WTC11 (cell line): ENCODE measurements around the gene NTRK3. TPM values are rescaled to one million over a fixed set of nuclear protein-coding genes. Genes with fewer than 3 reads are reported as not detected.

ENCODE experiments used
- ATAC-seq: fragments of 200-7000 bp; cut with Tn5 transposase; 2 replicates; pipeline ENCODE4 v1.10.0; 2021; ENCODE audit warnings: mild to moderate bottlenecking, moderate library complexity
- CTCF ChIA-PET: fragments of 300-600 bp; sonication (Branson Sonifier 250); formaldehyde crosslinking; loops from one replicate; lab custom pipeline; 2021; ENCODE audit warnings: antibody characterized with exemption; lab: Charles Lee
- POLR2A ChIA-PET: fragments of 350-600 bp; sonication (Branson Sonifier 250); formaldehyde crosslinking; loops from one replicate; lab custom pipeline; 2021; ENCODE audit warnings: antibody characterized with exemption; lab: Charles Lee
- DNase-seq: peaks from one replicate; pipeline ENCODE4 v3.0.0; 2021; ENCODE audit warnings: low spot score
- H3K27ac Mint-ChIP-seq: 2 replicates; pipeline ENCODE4 v1.8.0; 2021; ENCODE audit warnings: mixed read lengths
- H3K27me3 Mint-ChIP-seq: 2 replicates; pipeline ENCODE4 v1.8.0; 2021; ENCODE audit warnings: low read depth, mild to moderate bottlenecking, moderate library complexity, mixed read lengths
- H3K36me3 Mint-ChIP-seq: 2 replicates; pipeline ENCODE4 v1.8.0; 2021; ENCODE audit warnings: mixed read lengths
- H3K4me1 Mint-ChIP-seq: 2 replicates; pipeline ENCODE4 v1.8.0; 2022; ENCODE audit warnings: mixed read lengths
- H3K4me3 Mint-ChIP-seq: 2 replicates; pipeline ENCODE4 v1.8.0; 2021; ENCODE audit warnings: mild to moderate bottlenecking, moderate library complexity, mixed read lengths
- H3K9me3 Mint-ChIP-seq: 2 replicates; pipeline ENCODE4 v1.8.0; 2021; ENCODE audit warnings: mixed read lengths
- ELF4 ChIP-seq: sonication (generic); formaldehyde crosslinking; IDR thresholded peaks from 2 replicates; pipeline ENCODE4 v1.8.1; 2022; ENCODE audit warnings: low read depth, mild to moderate bottlenecking, moderate library complexity, missing genetic modification reagents
- FOXJ3 ChIP-seq: sonication (generic); formaldehyde crosslinking; IDR thresholded peaks from 2 replicates; pipeline ENCODE4 v1.9.0; 2021; ENCODE audit warnings: missing genetic modification reagents, mild to moderate bottlenecking, borderline replicate concordance
- IRF2 ChIP-seq: sonication (generic); formaldehyde crosslinking; IDR thresholded peaks from 2 replicates; pipeline ENCODE4 v1.8.0; 2022; ENCODE audit warnings: low read depth, missing genetic modification reagents, borderline replicate concordance
- NR1H2 ChIP-seq: sonication (generic); formaldehyde crosslinking; IDR thresholded peaks from 2 replicates; pipeline ENCODE4 v1.9.0; 2021; ENCODE audit warnings: mild to moderate bottlenecking, moderate library complexity, missing genetic modification reagents
- RELA ChIP-seq: sonication (generic); formaldehyde crosslinking; IDR thresholded peaks from 2 replicates; pipeline ENCODE4 v1.8.1; 2022; ENCODE audit warnings: missing genetic modification reagents, mild to moderate bottlenecking, borderline replicate concordance
- ZNF138 ChIP-seq: sonication (generic); formaldehyde crosslinking; conservative IDR thresholded peaks from 2 replicates; pipeline ENCODE4 v1.8.1; 2022; ENCODE audit warnings: mild to moderate bottlenecking, moderate library complexity, missing genetic modification reagents
- ZNF263 ChIP-seq: sonication (generic); formaldehyde crosslinking; IDR thresholded peaks from 2 replicates; pipeline ENCODE4 v1.8.1; 2022; ENCODE audit warnings: low read depth, mild to moderate bottlenecking, moderate library complexity, missing genetic modification reagents
- ZNF317 ChIP-seq: sonication (generic); formaldehyde crosslinking; IDR thresholded peaks from 2 replicates; pipeline ENCODE4 v1.8.1; 2023; ENCODE audit warnings: low read depth, mild to moderate bottlenecking, moderate library complexity, missing genetic modification reagents, borderline replicate concordance
- total RNA-seq: library from RNA; stranded (reverse); gene quantifications from 3 replicates; pipeline ENCODE4 v1.2.3, GENCODE V29; 2021
- TF ChIP-seq, protein P1 (sequence below): sonication (generic); formaldehyde crosslinking; IDR thresholded peaks from 2 replicates; pipeline ENCODE4 v1.8.1; 2022; ENCODE audit warnings: low read depth, mild to moderate bottlenecking, moderate library complexity, missing genetic modification reagents, borderline replicate concordance
- TF ChIP-seq, protein P2 (sequence below): sonication (generic); formaldehyde crosslinking; IDR thresholded peaks from 2 replicates; pipeline ENCODE4 v1.8.0; 2022; ENCODE audit warnings: mild to moderate bottlenecking, missing genetic modification reagents
- TF ChIP-seq, protein P3 (sequence below): fragments of 250-450 bp; sonication (Bioruptor Pico); IDR thresholded peaks from 2 replicates; pipeline ENCODE4 v1.8.0; 2021; ENCODE audit warnings: mild to moderate bottlenecking
- TF ChIP-seq, protein P4 (sequence below): fragments of 250-450 bp; sonication (Bioruptor Pico); IDR thresholded peaks from 2 replicates; pipeline ENCODE4 v1.9.0; 2021; ENCODE audit warnings: mild to moderate bottlenecking

The NTRK3 gene
- total RNA-seq, 1 experiment from 2014 or later = 12.3 TPM

DNA sequence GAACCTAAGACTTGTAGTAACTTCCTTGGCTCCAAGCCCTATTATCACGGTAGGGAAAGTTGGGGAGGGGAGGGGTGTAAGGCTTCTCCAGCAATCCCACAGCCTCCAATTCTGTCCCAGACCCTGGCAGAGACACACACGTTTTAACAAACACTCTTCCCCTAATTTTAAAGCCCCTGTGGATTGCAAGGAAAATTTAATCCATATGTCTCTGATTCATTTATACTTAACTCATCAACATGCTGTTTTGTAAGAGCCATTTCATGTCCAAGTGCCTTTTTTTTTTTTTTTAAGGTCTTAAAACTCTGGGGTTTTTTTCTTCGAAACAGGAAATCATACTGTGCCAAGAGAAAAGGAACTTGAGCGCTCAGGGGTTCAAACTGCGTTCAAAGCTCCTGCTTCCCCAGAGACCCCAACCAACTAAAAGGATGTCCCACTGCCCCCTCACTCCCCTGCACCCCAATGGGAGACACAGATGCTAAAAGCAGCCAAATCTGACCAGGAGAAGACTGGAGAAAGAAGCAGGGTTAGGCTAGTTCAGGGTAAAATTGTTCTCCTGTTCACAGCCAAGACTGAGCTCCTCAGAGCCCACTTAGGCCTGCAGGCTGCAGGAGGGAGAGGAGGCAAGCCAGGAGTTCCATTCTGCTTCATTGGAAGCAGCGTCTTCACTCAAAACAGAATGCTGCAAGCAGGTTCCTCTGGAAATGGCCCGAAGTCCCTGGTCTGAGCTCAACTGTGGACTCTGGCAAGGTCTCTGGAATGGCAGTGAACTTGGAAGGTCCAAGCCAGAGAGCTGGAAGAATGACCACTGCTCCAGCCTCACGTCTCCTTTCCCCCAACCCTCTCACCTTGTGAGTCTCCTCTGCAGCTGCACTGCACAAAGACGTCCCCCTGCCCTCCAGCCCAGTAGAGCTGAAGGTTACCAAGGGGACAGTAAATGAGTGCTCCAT is 172.5 kb downstream of the NTRK3 start (continued):
- TF ChIP-seq, protein P1, sequence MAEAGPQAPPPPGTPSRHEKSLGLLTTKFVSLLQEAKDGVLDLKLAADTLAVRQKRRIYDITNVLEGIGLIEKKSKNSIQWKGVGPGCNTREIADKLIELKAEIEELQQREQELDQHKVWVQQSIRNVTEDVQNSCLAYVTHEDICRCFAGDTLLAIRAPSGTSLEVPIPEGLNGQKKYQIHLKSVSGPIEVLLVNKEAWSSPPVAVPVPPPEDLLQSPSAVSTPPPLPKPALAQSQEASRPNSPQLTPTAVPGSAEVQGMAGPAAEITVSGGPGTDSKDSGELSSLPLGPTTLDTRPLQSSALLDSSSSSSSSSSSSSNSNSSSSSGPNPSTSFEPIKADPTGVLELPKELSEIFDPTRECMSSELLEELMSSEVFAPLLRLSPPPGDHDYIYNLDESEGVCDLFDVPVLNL = no peak
- no peak for TF ChIP-seq ELF4 (CRISPR knock-in tag)

DNA sequence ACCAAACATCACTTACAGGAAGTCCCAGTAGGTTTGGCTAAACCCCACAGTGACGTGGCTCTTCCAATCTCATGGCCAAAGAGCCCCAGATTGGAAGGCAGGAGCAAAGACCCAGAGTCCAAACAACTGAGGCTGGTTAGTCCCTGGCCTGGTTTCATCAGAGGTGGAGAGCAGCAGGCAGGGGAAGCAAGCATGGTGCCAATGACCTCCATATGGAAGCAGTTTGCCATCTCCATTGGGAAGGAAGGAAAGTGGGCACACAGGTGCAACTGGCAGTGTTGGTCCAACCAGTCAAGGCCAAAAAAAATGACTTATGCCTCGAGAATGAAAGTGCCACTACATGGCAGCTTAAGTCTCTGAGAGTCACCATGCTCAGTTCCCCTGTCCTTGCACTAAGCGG is 175.9 kb downstream of the NTRK3 start:
- TF ChIP-seq, protein P1 = no peak
- TF ChIP-seq, protein P2, sequence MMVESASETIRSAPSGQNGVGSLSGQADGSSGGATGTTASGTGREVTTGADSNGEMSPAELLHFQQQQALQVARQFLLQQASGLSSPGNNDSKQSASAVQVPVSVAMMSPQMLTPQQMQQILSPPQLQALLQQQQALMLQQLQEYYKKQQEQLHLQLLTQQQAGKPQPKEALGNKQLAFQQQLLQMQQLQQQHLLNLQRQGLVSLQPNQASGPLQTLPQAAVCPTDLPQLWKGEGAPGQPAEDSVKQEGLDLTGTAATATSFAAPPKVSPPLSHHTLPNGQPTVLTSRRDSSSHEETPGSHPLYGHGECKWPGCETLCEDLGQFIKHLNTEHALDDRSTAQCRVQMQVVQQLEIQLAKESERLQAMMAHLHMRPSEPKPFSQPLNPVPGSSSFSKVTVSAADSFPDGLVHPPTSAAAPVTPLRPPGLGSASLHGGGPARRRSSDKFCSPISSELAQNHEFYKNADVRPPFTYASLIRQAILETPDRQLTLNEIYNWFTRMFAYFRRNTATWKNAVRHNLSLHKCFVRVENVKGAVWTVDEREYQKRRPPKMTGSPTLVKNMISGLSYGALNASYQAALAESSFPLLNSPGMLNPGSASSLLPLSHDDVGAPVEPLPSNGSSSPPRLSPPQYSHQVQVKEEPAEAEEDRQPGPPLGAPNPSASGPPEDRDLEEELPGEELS = no peak
- TF ChIP-seq ZNF317 (no peak), FOXJ3 (CRISPR knock-in tag) (no peak), IRF2 (no peak), RELA (no peak), ZNF263 (CRISPR knock-in tag) (no peak)
- TF ChIP-seq, protein P3, sequence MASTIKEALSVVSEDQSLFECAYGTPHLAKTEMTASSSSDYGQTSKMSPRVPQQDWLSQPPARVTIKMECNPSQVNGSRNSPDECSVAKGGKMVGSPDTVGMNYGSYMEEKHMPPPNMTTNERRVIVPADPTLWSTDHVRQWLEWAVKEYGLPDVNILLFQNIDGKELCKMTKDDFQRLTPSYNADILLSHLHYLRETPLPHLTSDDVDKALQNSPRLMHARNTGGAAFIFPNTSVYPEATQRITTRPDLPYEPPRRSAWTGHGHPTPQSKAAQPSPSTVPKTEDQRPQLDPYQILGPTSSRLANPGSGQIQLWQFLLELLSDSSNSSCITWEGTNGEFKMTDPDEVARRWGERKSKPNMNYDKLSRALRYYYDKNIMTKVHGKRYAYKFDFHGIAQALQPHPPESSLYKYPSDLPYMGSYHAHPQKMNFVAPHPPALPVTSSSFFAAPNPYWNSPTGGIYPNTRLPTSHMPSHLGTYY (CRISPR knock-in tag) = no peak

DNA sequence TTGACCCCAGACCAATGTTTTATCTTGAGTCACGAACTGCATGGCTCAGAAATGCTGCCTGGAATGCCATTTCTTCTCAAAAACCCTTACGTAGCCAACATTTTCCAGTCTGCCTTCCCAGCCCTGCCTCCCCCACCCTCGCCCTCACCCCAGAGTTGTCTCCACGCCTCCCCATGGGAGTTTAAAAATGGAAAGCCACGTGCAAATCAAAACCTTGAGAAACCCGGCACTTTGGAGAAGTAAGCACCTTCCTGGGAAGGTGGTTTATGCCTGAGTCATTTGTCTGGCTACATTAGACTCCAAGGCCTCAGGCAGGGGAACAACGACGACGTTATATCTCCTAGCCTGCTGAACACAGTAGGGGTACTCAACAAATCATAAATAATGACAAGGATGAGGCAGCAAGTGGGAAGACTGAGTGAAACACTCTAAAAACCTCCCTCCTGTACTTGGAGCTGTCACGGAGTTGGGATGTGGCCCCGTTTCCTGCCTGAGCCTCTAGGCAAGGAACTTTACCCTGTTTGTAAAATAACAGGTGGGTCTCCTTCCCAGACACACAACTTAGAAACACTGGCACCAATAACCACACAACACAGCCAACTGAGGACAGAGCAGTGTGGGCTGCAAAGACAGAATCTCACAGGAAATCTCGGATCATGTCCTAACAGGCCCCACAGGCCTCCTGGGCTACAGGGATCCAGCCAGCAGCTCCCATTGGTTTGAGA is 179.1 kb downstream of the NTRK3 start:
- no peak for DNase-seq
- ChIA-PET POLR2A (no interaction called here), CTCF (interaction anchor here (0.6 kb wide), 1 partner anchor 61 kb away, joined by 3 read pairs; no protein-coding TSS in a partner anchor)
- no peaks in the 10 kb centered on the region for H3K36me3 Mint-ChIP-seq
- no peaks in the 10 kb centered on the region for H3K27me3 Mint-ChIP-seq
- no peak for TF ChIP-seq FOXJ3 (CRISPR knock-in tag)
- TF ChIP-seq, protein P4, sequence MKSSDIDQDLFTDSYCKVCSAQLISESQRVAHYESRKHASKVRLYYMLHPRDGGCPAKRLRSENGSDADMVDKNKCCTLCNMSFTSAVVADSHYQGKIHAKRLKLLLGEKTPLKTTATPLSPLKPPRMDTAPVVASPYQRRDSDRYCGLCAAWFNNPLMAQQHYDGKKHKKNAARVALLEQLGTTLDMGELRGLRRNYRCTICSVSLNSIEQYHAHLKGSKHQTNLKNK = no peak
- TF ChIP-seq NR1H2 (CRISPR knock-in tag) = no peak
- TF ChIP-seq RELA = no peak
- TF ChIP-seq ZNF138 (CRISPR knock-in tag) = no peak
- TF ChIP-seq, all 79 proteins: peak for 0
- Mint-ChIP-seq H3K27ac (no peak overlapping the region; the same call in 1 of the 2 replicates), H3K4me3 (no peak overlapping the region), H3K9me3 (0 out of 2 replicates have a peak, but pooled peaks cover 11% of the 10 kb centered on the region), H3K4me1 (peaks cover 41% of the 10 kb centered on the region)
- no peak for ATAC-seq

More for the DNA sequence above, 175.9 kb downstream of the NTRK3 start:
- no peak for DNase-seq
- ChIA-PET CTCF (no interaction called here), POLR2A (no interaction called here)
- Mint-ChIP-seq H3K27me3 (no peaks in the 10 kb centered on the region), H3K36me3 (no peaks in the 10 kb centered on the region), H3K4me3 (no peak overlapping the region), H3K27ac (no peak overlapping the region), H3K4me1 (peaks cover 20% of the 10 kb centered on the region), H3K9me3 (peaks cover 12% of the 10 kb centered on the region; the same call in 1 of the 2 replicates)
- ATAC-seq = no peak
